IMR-90 (cell line): Measurements from ENCODE around the gene SLFNL1. TPM values are rescaled to one million over a fixed set of nuclear protein-coding genes. Genes with fewer than 3 reads are reported as not detected.

ENCODE experiments used
- ATAC-seq: fragments of 200-7000 bp; cut with Tn5 transposase; 2 replicates; pipeline ENCODE4 v1.9.1; 2020; ENCODE audit warnings: low read depth, mild to moderate bottlenecking, moderate library complexity
- BruUV-seq: library from RNA; stranded (reverse); fragments of 400-500 nt; replicated peaks from 2 replicates; lab custom pipeline; 2021; lab: Mats Ljungman, UMichigan
- CTCF ChIA-PET: fragments of 300-600 bp; formaldehyde crosslinking; extraction: SDS; loops from one replicate; lab custom pipeline; 2021; ENCODE audit warnings: antibody characterized with exemption; lab: Yijun Ruan, JAX
- POLR2A ChIA-PET: fragments of 300-600 bp; sonication (Branson Sonifier 250); formaldehyde crosslinking; loops from one replicate; lab custom pipeline; 2022; ENCODE audit warnings: antibody characterized with exemption; ENCODE audit not compliant: unreplicated experiment; lab: Charles Lee
- DNase-seq: peaks from one replicate; pipeline ENCODE4 v3.0.0; 2013
- H2AFZ ChIP-seq: replicated peaks from 2 replicates; pipeline ENCODE3; 2013; ENCODE audit warnings: low read length, mild to moderate bottlenecking; ENCODE audit not compliant: poor library complexity
- H2AK5ac ChIP-seq: 2 replicates; pipeline ENCODE4 v1.6.1; 2013; ENCODE audit warnings: low read depth, low read length, inconsistent platforms
- H2AK9ac ChIP-seq: replicated peaks from 2 replicates; pipeline ENCODE3; 2013; ENCODE audit warnings: mild to moderate bottlenecking, low read depth, low read length, moderate library complexity; ENCODE audit not compliant: poor library complexity
- H2BK120ac ChIP-seq: 2 replicates; pipeline ENCODE4 v1.6.1; 2013; ENCODE audit warnings: low read depth, low read length, inconsistent platforms
- H2BK15ac ChIP-seq: 3 replicates; pipeline ENCODE4 v1.6.1; 2013; ENCODE audit warnings: low read depth, low read length, inconsistent platforms
- H2BK20ac ChIP-seq: 2 replicates; pipeline ENCODE4 v1.6.1; 2013; ENCODE audit warnings: low read depth, mild to moderate bottlenecking, inconsistent platforms, low read length, moderate library complexity
- H2BK5ac ChIP-seq: 2 replicates; pipeline ENCODE4 v1.6.1; 2013; ENCODE audit warnings: mild to moderate bottlenecking, low read depth, low read length, inconsistent platforms; ENCODE audit not compliant: poor library complexity, severe bottlenecking
- H3K14ac ChIP-seq: replicated peaks from 2 replicates; pipeline ENCODE4 v1.6.1; 2013; ENCODE audit warnings: low read depth, low read length, inconsistent platforms
- H3K18ac ChIP-seq: 2 replicates; pipeline ENCODE4 v1.6.1; 2013; ENCODE audit warnings: low read depth, low read length, control low read depth
- H3K23ac ChIP-seq: 2 replicates; pipeline ENCODE4 v1.6.1; 2013; ENCODE audit warnings: low read depth, low read length, inconsistent platforms
- H3K27ac ChIP-seq: 2 replicates; pipeline ENCODE4 v1.5.1; 2013; ENCODE audit warnings: mild to moderate bottlenecking, control low read depth, low read length; ENCODE audit not compliant: insufficient read depth
- H3K27me3 ChIP-seq: 2 replicates; pipeline ENCODE4 v1.6.1; 2013; ENCODE audit warnings: low read length; ENCODE audit not compliant: control insufficient read depth, insufficient read depth
- H3K36me3 ChIP-seq: 2 replicates; pipeline ENCODE4 v1.6.1; 2013; ENCODE audit warnings: low read length, mixed read lengths; ENCODE audit not compliant: control insufficient read depth, insufficient read depth
- H3K4ac ChIP-seq: 2 replicates; pipeline ENCODE4 v1.6.1; 2013; ENCODE audit warnings: low read depth, low read length, inconsistent platforms
- H3K4me1 ChIP-seq: 2 replicates; pipeline ENCODE4 v1.6.1; 2013; ENCODE audit warnings: low read length, mixed read lengths; ENCODE audit not compliant: control insufficient read depth, insufficient read depth
- H3K4me2 ChIP-seq: 2 replicates; pipeline ENCODE4 v1.6.1; 2013; ENCODE audit warnings: low read depth, mild to moderate bottlenecking, control low read depth, low read length, moderate library complexity
- H3K4me3 ChIP-seq: 2 replicates; pipeline ENCODE4 v1.5.1; 2013; ENCODE audit warnings: low read depth, mild to moderate bottlenecking, control low read depth, low read length, moderate library complexity; ENCODE audit not compliant: insufficient read depth
- H3K56ac ChIP-seq: 2 replicates; pipeline ENCODE4 v1.6.1; 2013; ENCODE audit warnings: low read length, inconsistent platforms; ENCODE audit not compliant: insufficient read depth; ENCODE audit errors: extremely low read depth
- H3K79me1 ChIP-seq, 2 experiments: 2 replicates each; pipeline ENCODE4 v1.6.1; 2013; ENCODE audit warnings: low read length in 2 of 2, inconsistent platforms in 1 of 2, low read depth in 1 of 2
- H3K9ac ChIP-seq: 2 replicates; pipeline ENCODE4 v1.6.1; 2013; ENCODE audit warnings: low read depth, low read length, control low read depth
- H3K9me1 ChIP-seq: 2 replicates; pipeline ENCODE4 v1.6.1; 2013; ENCODE audit warnings: low read length, inconsistent platforms; ENCODE audit not compliant: insufficient read depth
- H3K9me3 ChIP-seq: 2 replicates; pipeline ENCODE4 v1.6.1; 2013; ENCODE audit warnings: low read length; ENCODE audit not compliant: control insufficient read depth, insufficient read depth
- H4K20me1 ChIP-seq: 2 replicates; pipeline ENCODE4 v1.6.1; 2013; ENCODE audit warnings: low read length, inconsistent platforms; ENCODE audit not compliant: insufficient read depth
- H4K5ac ChIP-seq: 2 replicates; pipeline ENCODE4 v1.6.1; 2013; ENCODE audit warnings: mild to moderate bottlenecking, low read depth, low read length, control low read depth
- H4K8ac ChIP-seq, 2 experiments: 2 replicates each; pipeline ENCODE4 v1.6.1; 2013; ENCODE audit warnings: low read depth in 2 of 2, low read length in 2 of 2, control low read depth in 1 of 2, inconsistent platforms in 1 of 2
- H4K91ac ChIP-seq: 2 replicates; pipeline ENCODE4 v1.6.1; 2013; ENCODE audit warnings: low read depth, low read length, inconsistent platforms; ENCODE audit not compliant: insufficient read depth
- CEBPB ChIP-seq: IDR thresholded peaks from 2 replicates; pipeline ENCODE4 v1.6.1; 2012; ENCODE audit warnings: low read depth, low read length, improper control_type of control experiment
- FOS ChIP-seq: fragments of 150-350 bp; IDR thresholded peaks from 2 replicates; pipeline ENCODE4 v1.6.1; 2016; ENCODE audit warnings: low read depth, low read length
- MAZ ChIP-seq: IDR thresholded peaks from 2 replicates; pipeline ENCODE4 v1.6.1; 2012; ENCODE audit warnings: low read depth, mild to moderate bottlenecking, low read length, improper control_type of control experiment, moderate library complexity, borderline replicate concordance
- RFX5 ChIP-seq: IDR thresholded peaks from 2 replicates; pipeline ENCODE4 v1.8.0; 2012; ENCODE audit warnings: low read depth, mild to moderate bottlenecking, low read length, moderate library complexity
- SMC3 ChIP-seq: fragments of 150-350 bp; IDR thresholded peaks from 2 replicates; pipeline ENCODE4 v1.6.1; 2016; ENCODE audit warnings: low read depth, mild to moderate bottlenecking, antibody characterized with exemption, low read length, moderate library complexity
- WGBS, 2 experiments: methylation state at CpG; one replicate each; pipeline versions ENCODE4 v1.1.5 to v1.1.7; 2013; ENCODE audit warnings: missing lambda C conversion rate in 2 of 2; ENCODE audit not compliant: insufficient read length in 1 of 2; ENCODE audit errors: extremely low coverage in 2 of 2; 5-methylcytosine and 5-hydroxymethylcytosine counted together
- dilution Hi-C: fragments of 300-500 bp; cut with HindIII; formaldehyde crosslinking; loops from one replicate; pipeline ENCODE4 v1.14.3; 2018; ENCODE audit warnings: low sequenced_read_pairs; ENCODE audit not compliant: unreplicated experiment
- in situ Hi-C: fragments of 300-500 bp; cut with MboI; formaldehyde crosslinking; loops from 3 replicates; pipeline ENCODE4 v1.14.3; 2019; ENCODE audit warnings: low sequenced_read_pairs, inconsistent platforms, mixed read lengths
- intact Hi-C: fragments of 100-400 bp; cut with micrococcal nuclease; formaldehyde crosslinking; loops from 2 replicates; pipeline ENCODE4 v1.10.0; 2022
- polyA plus RNA-seq, 3 experiments: library from polyadenylated mRNA; depleted of rRNA; stranded (reverse); fragments of >200 nt; gene quantifications; 2 replicates each; pipeline ENCODE4 v1.2.3, GENCODE V29; 2012; ENCODE audit warnings: low replicate concordance in 1 of 3
- total RNA-seq: library from RNA; depleted of rRNA; stranded (reverse); fragments of >200 nt; gene quantifications from 2 replicates; pipeline ENCODE4 v1.2.3, GENCODE V29; 2012
- TF ChIP-seq, protein P1 (sequence below): fragments of 150-350 bp; IDR thresholded peaks from 2 replicates; pipeline ENCODE4 v1.6.1; 2016; ENCODE audit warnings: low read depth, mild to moderate bottlenecking, low read length, moderate library complexity, borderline replicate concordance

Gene SLFNL1
- total and polyA plus RNA-seq, 2 of the 4 experiments (the other 2 are of a cell fraction): under 0.01 to 0.09 TPM

DNA sequence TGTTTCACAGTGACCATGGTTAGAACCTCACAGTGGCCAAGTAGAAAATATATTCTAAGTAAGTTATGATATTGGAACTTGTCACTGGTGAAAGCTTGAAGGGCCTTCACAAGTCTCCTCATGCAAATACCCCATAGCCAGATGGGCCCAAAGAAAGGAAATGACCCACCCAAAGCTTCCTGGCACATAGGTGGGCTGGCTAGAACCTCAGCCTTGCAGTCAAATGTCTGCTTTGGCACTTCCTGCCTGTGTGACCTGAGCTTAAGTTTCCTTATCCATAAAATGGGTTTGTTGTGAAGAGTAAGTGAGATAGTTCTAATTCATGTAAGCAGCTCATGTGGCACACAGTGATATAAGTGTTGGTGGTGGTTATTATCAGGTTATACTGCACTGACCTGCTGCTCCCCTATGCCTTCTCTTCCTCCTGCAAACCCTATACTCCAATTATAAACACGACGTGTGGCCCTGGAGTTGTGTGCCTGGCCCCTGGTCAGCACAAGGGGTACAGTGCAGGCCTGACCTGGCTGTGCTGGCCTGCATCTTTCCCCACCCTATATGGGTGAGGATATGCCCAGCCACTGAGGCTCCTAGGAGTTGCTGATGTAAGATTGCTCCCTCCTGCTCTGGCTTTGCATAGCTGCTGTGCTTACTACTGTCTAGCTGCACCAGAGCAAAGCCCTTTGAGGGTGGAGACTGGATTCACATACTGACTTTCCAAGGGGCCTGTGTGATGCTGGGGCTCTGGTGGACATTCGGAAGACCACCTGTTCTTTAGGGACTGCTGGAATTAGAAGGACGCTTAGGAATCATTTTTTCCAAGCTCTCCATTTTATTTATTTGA is 4.7 kb upstream of the SLFNL1 start:
- Histone ChIP-seq H3K9me3 (no peaks in the 10 kb centered on the region), H2BK15ac (no peak overlapping the region), H3K56ac (no peak overlapping the region), H3K9me1 (peaks cover 18% of the 10 kb centered on the region), H3K4me3 (no peak overlapping the region), H3K36me3 (peaks cover 25% of the 10 kb centered on the region), H3K79me1 (no peaks in the 10 kb centered on the region; a peak in 1 of 4 replicates), H3K4me1 (peaks cover 5% of the 10 kb centered on the region), H4K5ac (no peak overlapping the region), H2AK9ac (no peak overlapping the region), H3K14ac (no peak overlapping the region), H3K18ac (no peak overlapping the region), H3K9ac (no peak overlapping the region), H2BK120ac (no peak overlapping the region), H3K27ac (no peak overlapping the region), H3K27me3 (no peaks in the 10 kb centered on the region), H3K23ac (no peak overlapping the region), H4K20me1 (0 out of 2 replicates have a peak, but pooled peaks cover 4% of the 10 kb centered on the region), H4K91ac (no peak overlapping the region), H4K8ac (no peak overlapping the region), H2AFZ (no peak overlapping the region), H3K4ac (no peak overlapping the region), H2AK5ac (no peak overlapping the region), H2BK5ac (no peak overlapping the region), H3K4me2 (no peak overlapping the region), H2BK20ac (no peak overlapping the region)
- CTCF ChIA-PET: no interaction called here
- dilution Hi-C loops (no loop called here), in situ Hi-C loops (loop anchor here (25.0 kb wide), 1 partner anchor 386 kb away; no protein-coding TSS in a partner anchor), intact Hi-C loops (no loop called here)
- POLR2A ChIA-PET: no interaction called here
- WGBS, 2 experiments: 100% methylated on average over 1 of the region's 4 CpGs; no CpG with 5 or more reads in 1 of the 2 experiments
- TF ChIP-seq, protein P1, sequence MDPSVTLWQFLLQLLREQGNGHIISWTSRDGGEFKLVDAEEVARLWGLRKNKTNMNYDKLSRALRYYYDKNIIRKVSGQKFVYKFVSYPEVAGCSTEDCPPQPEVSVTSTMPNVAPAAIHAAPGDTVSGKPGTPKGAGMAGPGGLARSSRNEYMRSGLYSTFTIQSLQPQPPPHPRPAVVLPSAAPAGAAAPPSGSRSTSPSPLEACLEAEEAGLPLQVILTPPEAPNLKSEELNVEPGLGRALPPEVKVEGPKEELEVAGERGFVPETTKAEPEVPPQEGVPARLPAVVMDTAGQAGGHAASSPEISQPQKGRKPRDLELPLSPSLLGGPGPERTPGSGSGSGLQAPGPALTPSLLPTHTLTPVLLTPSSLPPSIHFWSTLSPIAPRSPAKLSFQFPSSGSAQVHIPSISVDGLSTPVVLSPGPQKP: no peak
- TF ChIP-seq SMC3: no peak
- no peak for TF ChIP-seq CEBPB
- TF ChIP-seq RFX5: no peak
- no peak for TF ChIP-seq FOS
- no peak for TF ChIP-seq MAZ
- no TSS peak for BruUV-seq
- ATAC-seq (no peak), DNase-seq (no peak)
